HepG2 (cell line): ENCODE measurements around the gene ENTPD5. TPM values are rescaled to one million over a fixed set of nuclear protein-coding genes. Genes with fewer than 3 reads are reported as not detected.

Source experiments
- ADNP ChIP-seq: sonication (generic); formaldehyde crosslinking; IDR thresholded peaks from 2 replicates; pipeline ENCODE4 v1.4.0; 2020; ENCODE audit warnings: missing genetic modification reagents
- ARID4A ChIP-seq: sonication (generic); formaldehyde crosslinking; IDR thresholded peaks from 2 replicates; pipeline ENCODE4 v1.5.0; 2020; ENCODE audit warnings: mild to moderate bottlenecking, missing genetic modification reagents, borderline replicate concordance
- CEBPG ChIP-seq: IDR thresholded peaks from 2 replicates; pipeline ENCODE4 v1.6.1; 2016
- CREM ChIP-seq, 2 experiments: sonication (generic) in 1 of 2; formaldehyde crosslinking in 1 of 2; IDR thresholded peaks; 2 replicates each; pipeline versions ENCODE4 v1.4.0 to v1.6.1; 2016 to 2020; ENCODE audit warnings: antibody characterized with exemption in 1 of 2, mild to moderate bottlenecking in 1 of 2, missing genetic modification reagents in 1 of 2
- KAT2B ChIP-seq: fragments of 150-350 bp; IDR thresholded peaks from 2 replicates; pipeline ENCODE4 v1.6.1; 2014; ENCODE audit warnings: low read depth, low read length, borderline replicate concordance
- KLF11 ChIP-seq: IDR thresholded peaks from 2 replicates; pipeline ENCODE4 v1.6.1; 2016; ENCODE audit warnings: missing compliant biosample characterization
- NR2F6 ChIP-seq, 2 experiments: IDR thresholded peaks; 2 replicates each; pipeline ENCODE4 v1.6.1; 2016; ENCODE audit warnings: antibody characterized with exemption in 1 of 2, mild to moderate bottlenecking in 1 of 2
- PHF5A ChIP-seq: IDR thresholded peaks from one replicate; pipeline ENCODE4 v1.6.1; 2018; ENCODE audit warnings: low read depth, missing genetic modification reagents; ENCODE audit not compliant: unreplicated experiment
- RBM22 ChIP-seq: fragments of 200-400 bp; formaldehyde crosslinking; optimal IDR thresholded peaks from 2 replicates; pipeline ENCODE3; 2017; ENCODE audit warnings: mild to moderate bottlenecking, low read length, moderate library complexity
- SATB2 ChIP-seq: sonication (generic); formaldehyde crosslinking; IDR thresholded peaks from 2 replicates; pipeline ENCODE4 v1.5.0; 2020; ENCODE audit warnings: missing genetic modification reagents
- SOX13 ChIP-seq, 3 experiments: fragments of 450-650 bp in 1 of 3; sonication (generic) in 1 of 3; formaldehyde crosslinking in 1 of 3; IDR thresholded peaks in 2 of 3; conservative IDR thresholded peaks in 1 of 3; 2 replicates each; pipeline versions ENCODE4 v1.5.0 to v1.6.1; 2016 to 2020; ENCODE audit warnings: antibody characterized with exemption in 1 of 3, mild to moderate bottlenecking in 1 of 3, missing compliant biosample characterization in 1 of 3, missing genetic modification reagents in 1 of 3, moderate library complexity in 1 of 3
- THAP11 ChIP-seq: IDR thresholded peaks from 2 replicates; pipeline ENCODE4 v1.6.1; 2016; ENCODE audit warnings: missing biosample characterization, missing genetic modification reagents
- USF2 ChIP-seq, 2 experiments: sonication (generic) in 1 of 2; formaldehyde crosslinking in 1 of 2; IDR thresholded peaks; 2 replicates each; pipeline versions ENCODE4 v1.5.1 to v1.6.1; 2011 to 2020; ENCODE audit warnings: borderline replicate concordance in 1 of 2, low read depth in 1 of 2, low read length in 1 of 2, mild to moderate bottlenecking in 1 of 2, missing genetic modification reagents in 1 of 2, moderate library complexity in 1 of 2
- ZBTB37 ChIP-seq: sonication (generic); formaldehyde crosslinking; IDR thresholded peaks from 2 replicates; pipeline ENCODE4 v1.4.0; 2020; ENCODE audit warnings: mild to moderate bottlenecking, missing genetic modification reagents
- ZBTB7B ChIP-seq: sonication (generic); formaldehyde crosslinking; IDR thresholded peaks from 2 replicates; pipeline ENCODE4 v1.4.0; 2020; ENCODE audit warnings: missing genetic modification reagents
- ZFY ChIP-seq: sonication (generic); formaldehyde crosslinking; IDR thresholded peaks from 2 replicates; pipeline ENCODE4 v1.4.0; 2020; ENCODE audit warnings: missing genetic modification reagents
- ZNF34 ChIP-seq: sonication (generic); formaldehyde crosslinking; IDR thresholded peaks from 2 replicates; pipeline ENCODE4 v1.4.0; 2020; ENCODE audit warnings: mild to moderate bottlenecking, missing genetic modification reagents, borderline replicate concordance
- ZNF484 ChIP-seq: sonication (generic); formaldehyde crosslinking; IDR thresholded peaks from 2 replicates; pipeline ENCODE4 v1.5.1; 2020; ENCODE audit warnings: mild to moderate bottlenecking, low read depth, missing genetic modification reagents, borderline replicate concordance
- ZNF616 ChIP-seq: sonication (generic); formaldehyde crosslinking; IDR thresholded peaks from 2 replicates; pipeline ENCODE4 v1.5.0; 2020; ENCODE audit warnings: low read depth, mild to moderate bottlenecking, missing genetic modification reagents
- ZNF740 ChIP-seq: sonication (generic); formaldehyde crosslinking; IDR thresholded peaks from 2 replicates; pipeline ENCODE4 v1.4.0; 2020; ENCODE audit warnings: missing genetic modification reagents
- polyA plus RNA-seq, 8 experiments: library from polyadenylated mRNA; depleted of rRNA in 3 of 8; stranded (reverse) in 7 of 8; unstranded in 1 of 8; fragments of >200 nt; fragmentation: Illumina TruSeq in 4 of 8; extraction: Trizol in 4 of 8; gene quantifications; 2 replicates each; pipeline versions ENCODE4 v1.2.1 to v1.2.3, GENCODE V29; 2011 to 2016; ENCODE audit warnings: low read depth in 4 of 8, missing spikeins in 1 of 8, mixed read lengths in 1 of 8; ENCODE audit not compliant: insufficient read depth in 1 of 8
- total RNA-seq, 5 experiments: library from RNA; depleted of rRNA; stranded (reverse); fragments of >200 nt; fragmentation: Illumina TruSeq; extraction: Trizol; gene quantifications; 2 replicates each; pipeline ENCODE4 v1.2.3, GENCODE V29; 2016; ENCODE audit warnings: low read depth in 1 of 5

ENTPD5 gene
- total and polyA plus RNA-seq, 2 of the 13 experiments (the other 11 are each of a cell fraction or from before 2014, with no cell fraction given), result 33.8 to 43.3 TPM

- TF ChIP-seq ZNF740 (CRISPR knock-in tag) (no peak), SOX13 (IDR thresholded peaks at IDR 0.05) (0 out of 2 replicates have a peak, but pooled peaks have one; percentile 24), SOX13 (CRISPR knock-in tag; conservative IDR thresholded peaks at IDR 0.05 in 1 of 2, IDR thresholded peaks at IDR 0.05 in 1 of 2) (peak in 1 of 2 experiments; percentile 31; a peak in 1 of 4 replicates), THAP11 (CRISPR knock-in tag) (0 out of 2 replicates have a peak, but pooled peaks have one; percentile 7), ZNF616 (CRISPR knock-in tag) (no peak), NR2F6 (IDR thresholded peaks at IDR 0.05) (0 out of 2 replicates have a peak, but pooled peaks have one; percentile 10), NR2F6 (CRISPR knock-in tag; IDR thresholded peaks at IDR 0.05) (peak; percentile 6; the same call in 1 of the 2 replicates), SATB2 (0 out of 2 replicates have a peak, but pooled peaks have one; percentile 65), ZBTB37 (CRISPR knock-in tag) (no peak), ZNF34 (CRISPR knock-in tag) (no peak), ADNP (CRISPR knock-in tag) (no peak), KLF11 (CRISPR knock-in tag) (no peak), ZFY (no peak), CREM (IDR thresholded peaks at IDR 0.05) (no peak), CREM (CRISPR knock-in tag; IDR thresholded peaks at IDR 0.05) (no peak), CEBPG (CRISPR knock-in tag) (0 out of 2 replicates have a peak, but pooled peaks have one; percentile 9), PHF5A (CRISPR knock-in tag) (peak; percentile 34), ZNF484 (CRISPR knock-in tag) (no peak), USF2 (IDR thresholded peaks at IDR 0.05; ENCODE audit: low read depth, low read length) (no peak), USF2 (CRISPR knock-in tag; IDR thresholded peaks at IDR 0.05; ENCODE audit: borderline replicate concordance) (no peak), KAT2B (peak; percentile 86), ARID4A (CRISPR knock-in tag) (0 out of 2 replicates have a peak, but pooled peaks have one; percentile 31), RBM22 (no peak), ZBTB7B (no peak)
Observed at GRCh38 chr14:73997108-73997943, 21.8 kb downstream of the ENTPD5 start (continued).
